Fibroblast of the aortic adventitia (primary cell): Measurements from ENCODE around the gene AMTN. TPM values are rescaled to one million over a fixed set of nuclear protein-coding genes. Genes with fewer than 3 reads are reported as not detected.

Experiments used
- DNase-seq: peaks from one replicate; pipeline ENCODE4 v3.0.0-alpha.2; 2010; ENCODE audit warnings: low read depth
- H3K4me3 ChIP-seq: 2 replicates; pipeline ENCODE4 v1.5.1; 2011; ENCODE audit warnings: low read depth, mild to moderate bottlenecking, control low read depth, low read length, moderate library complexity
- CTCF ChIP-seq: IDR thresholded peaks from 2 replicates; pipeline ENCODE4 v1.5.1; 2011; ENCODE audit warnings: mild to moderate bottlenecking, low read length, control low read depth, inconsistent platforms; ENCODE audit not compliant: insufficient read depth
- total RNA-seq: library from RNA; depleted of rRNA; stranded (reverse); fragments of >200 nt; gene quantifications from 2 replicates; pipeline ENCODE4 v1.2.3, GENCODE V29; 2012; ENCODE audit warnings: low replicate concordance

Gene AMTN
- total RNA-seq, 1 donor: not detected

- DNase-seq: no peak
- no peak for TF ChIP-seq CTCF
- no peak overlapping the region for H3K4me3 ChIP-seq
These were observed 59.0 kb downstream of the AMTN start for GRCh38 chr4:70577220-70577927.

- no peak for DNase-seq
- H3K4me3 ChIP-seq: no peak overlapping the region
- no peak for TF ChIP-seq CTCF
These were observed 63.6 kb downstream of the AMTN start for GRCh38 chr4:70581980-70582379.

Other genes starting within 250 kb of the AMTN start
- gene CABS1, start 183.6 kb upstream of the AMTN start, total RNA-seq: not detected in 2 replicates
- not detected in 2 replicates for gene SMR3A, start 157.8 kb upstream of the AMTN start, total RNA-seq
- gene SMR3B, start 135.4 kb upstream of the AMTN start, total RNA-seq: not detected in 2 replicates
- not detected in 2 replicates for gene OPRPN, start 120.6 kb upstream of the AMTN start, total RNA-seq
- gene MUC7, start 46.4 kb upstream of the AMTN start, total RNA-seq: not detected in 2 replicates
- gene AMBN, start 73.7 kb downstream of the AMTN start, total RNA-seq: not detected in 2 replicates
- gene ENAM, start 110.2 kb downstream of the AMTN start, total RNA-seq: 0.18 TPM in 1 of 2 replicates, not detected in the other
- 0.99 and 18.2 TPM in 2 replicates for gene JCHAIN, start 147.9 kb downstream of the AMTN start, total RNA-seq
- 22.5 and 30.6 TPM in 2 replicates for gene UTP3, start 170.0 kb downstream of the AMTN start, total RNA-seq
- gene RUFY3, start 203.4 kb downstream of the AMTN start, total RNA-seq: 64.8 and 116 TPM in 2 replicates